Activated CD4-positive, alpha-beta T cell treated with anti-CD3 and anti-CD28 coated beads, Interleukin-2, amount 50 U/mL, for 24 hours (primary cell): Measurements from ENCODE around the gene MRTFA.
"Not testable (repeated sequence)": the region's sequence is repeated elsewhere in the genome, so short reads cannot be mapped to it uniquely, and the experiment has no call there.

Experiments used
- DNase-seq, 2 donors: peaks; one replicate each; pipeline ENCODE4 v3.0.0-alpha.2; 2020; ENCODE audit warnings: low read depth in 1 of 2, low spot score in 1 of 2

The MRTFA gene

GRCh38 chr22:40526960-40527359 lies 109.6 kb downstream of the MRTFA start:
- no peak for DNase-seq

GRCh38 chr22:40525250-40525884 lies 111.2 kb downstream of the MRTFA start:
- DNase-seq = peak; percentile 50 to 57

DNA sequence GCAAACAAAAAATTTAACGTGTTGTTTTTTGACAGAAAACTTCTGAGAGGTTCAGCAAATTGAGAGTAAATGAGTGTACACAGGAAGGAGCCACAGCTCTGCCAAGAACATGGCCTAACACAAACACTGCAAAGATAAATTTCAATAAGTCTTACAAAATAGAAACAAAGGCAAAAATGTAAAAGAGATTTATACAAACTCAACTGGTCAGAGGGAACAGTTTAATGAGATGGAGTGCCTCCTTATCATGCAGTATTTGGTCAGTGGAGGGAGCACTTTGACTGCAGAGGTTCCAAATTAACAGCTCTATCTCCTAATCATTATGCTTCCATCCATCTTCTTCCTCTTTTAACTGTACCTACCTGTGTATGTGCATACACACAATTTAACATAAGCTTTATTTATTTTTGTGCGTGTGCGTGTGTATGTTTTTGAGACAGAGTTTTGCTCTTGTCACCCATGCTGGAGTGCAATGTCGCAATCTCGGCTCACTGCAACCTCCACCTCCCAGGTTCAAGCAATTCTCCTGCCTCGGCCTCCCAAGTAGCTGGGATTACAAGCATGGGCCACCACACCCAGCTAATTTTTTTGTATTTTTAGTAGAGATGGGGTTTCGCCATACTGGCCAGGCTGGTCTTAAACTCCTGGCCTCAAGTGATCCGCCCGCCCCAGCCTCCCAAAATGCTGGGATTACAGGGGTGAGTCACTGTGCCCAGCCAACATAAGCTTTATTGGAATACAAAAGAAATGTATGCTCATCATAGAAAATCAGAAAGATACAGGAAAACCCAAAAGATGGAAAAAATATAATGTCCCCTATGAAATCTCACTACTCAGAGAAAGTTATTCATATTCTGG lies 111.9 kb downstream of the MRTFA start:
- DNase-seq = no peak

DNA sequence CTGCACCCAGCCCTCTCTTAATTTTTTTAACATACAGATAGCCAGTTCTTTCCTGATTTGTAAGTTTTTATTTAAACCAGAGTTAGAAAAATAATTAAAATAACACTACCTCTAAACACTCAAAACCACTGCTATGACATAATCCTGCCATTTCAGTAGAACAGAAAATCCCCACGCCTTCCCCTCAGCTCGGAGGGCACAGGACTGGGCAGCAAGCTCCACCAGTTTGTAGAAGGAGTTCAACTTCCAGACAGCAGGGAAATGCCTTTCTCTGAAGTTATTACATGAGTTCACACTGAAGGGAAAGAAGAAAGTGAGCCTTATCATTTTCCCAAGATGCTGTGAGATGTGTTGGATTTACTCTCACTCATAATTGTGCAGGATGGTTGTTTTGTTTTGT lies 114.4 kb downstream of the MRTFA start:
- DNase-seq = no peak

GRCh38 chr22:40521046-40521445 lies 115.5 kb downstream of the MRTFA start:
- no peak for DNase-seq

DNA sequence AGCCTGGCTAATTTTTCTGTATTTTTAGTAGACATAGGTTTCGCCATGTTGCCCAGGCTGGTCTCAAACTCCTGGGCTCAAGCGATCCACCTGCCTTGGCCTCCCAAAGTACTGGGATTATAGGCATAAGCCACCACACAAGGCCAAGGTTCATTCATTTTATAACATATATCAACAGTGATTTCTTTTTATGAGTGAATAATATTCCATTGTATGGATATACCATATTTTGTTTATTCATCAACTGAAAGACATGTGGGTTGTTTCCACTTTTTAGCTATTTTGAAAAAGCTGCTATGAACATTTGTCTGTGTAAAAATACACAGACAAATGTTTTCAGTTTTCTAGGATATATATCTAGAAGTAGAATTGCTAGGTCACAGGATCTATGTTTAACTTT lies 116.0 kb downstream of the MRTFA start:
- DNase-seq = no peak

DNA sequence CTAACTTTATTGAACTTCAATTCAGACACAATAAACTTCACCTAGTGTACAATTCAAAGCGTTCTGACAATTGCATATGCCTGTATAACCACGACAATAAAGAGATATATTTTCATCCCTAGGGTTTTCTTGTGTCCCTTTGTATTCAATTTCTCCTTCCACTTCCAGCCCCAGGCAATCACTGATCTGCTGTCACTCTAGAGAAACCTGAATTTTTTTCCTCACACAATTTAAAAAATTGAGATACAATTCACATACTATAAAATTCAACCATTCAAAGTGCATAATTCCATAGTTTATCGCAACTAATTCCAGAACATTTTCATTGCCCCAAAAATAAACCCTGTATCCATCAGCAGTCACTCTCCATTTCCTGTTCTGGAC lies 116.6 kb downstream of the MRTFA start:
- DNase-seq = no peak

GRCh38 chr22:40519284-40519947 lies 117.1 kb downstream of the MRTFA start:
- DNase-seq = no peak

DNA sequence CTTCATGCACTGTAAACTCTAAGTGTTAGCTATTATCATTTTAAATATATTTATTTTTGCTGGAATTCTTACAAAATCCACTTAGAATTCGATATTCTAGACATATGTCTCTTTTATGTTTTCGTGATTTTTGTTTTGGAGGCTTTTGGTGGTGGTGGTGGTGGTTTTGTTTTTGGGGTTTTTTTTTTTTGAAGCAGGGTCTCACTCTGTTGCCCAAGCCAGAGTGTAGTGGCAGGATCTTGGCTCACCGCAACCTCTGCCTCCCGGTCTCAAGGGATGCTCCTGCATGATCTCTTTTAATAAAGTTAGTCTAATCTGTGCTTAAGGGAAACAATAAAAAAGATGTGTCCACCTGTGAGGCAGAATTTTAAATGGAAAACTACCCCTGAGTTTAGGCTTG lies 117.7 kb downstream of the MRTFA start:
- no peak for DNase-seq

- no peak for DNase-seq
Observed at GRCh38 chr22:40517631-40518030, 118.9 kb downstream of the MRTFA start.

DNA sequence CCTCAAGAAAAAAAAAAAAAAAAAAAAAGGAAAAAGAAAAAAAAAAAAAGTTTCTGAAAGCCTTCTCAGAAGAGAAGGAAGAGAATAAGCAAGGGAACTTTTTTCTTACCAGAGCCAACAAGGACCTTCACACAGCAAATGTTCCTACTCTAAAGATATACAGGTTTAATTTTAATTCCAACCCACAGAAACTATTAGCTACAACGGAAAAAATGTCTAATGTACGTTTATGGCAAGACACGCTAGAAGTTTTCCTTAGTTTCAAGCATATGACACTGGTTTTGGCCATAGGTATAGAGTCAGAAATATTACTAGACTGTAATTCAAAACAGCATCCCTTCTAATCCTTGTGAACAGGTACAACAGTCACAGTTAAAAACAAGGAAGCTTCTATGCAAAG lies 120.1 kb downstream of the MRTFA start:
- DNase-seq = no peak

DNA sequence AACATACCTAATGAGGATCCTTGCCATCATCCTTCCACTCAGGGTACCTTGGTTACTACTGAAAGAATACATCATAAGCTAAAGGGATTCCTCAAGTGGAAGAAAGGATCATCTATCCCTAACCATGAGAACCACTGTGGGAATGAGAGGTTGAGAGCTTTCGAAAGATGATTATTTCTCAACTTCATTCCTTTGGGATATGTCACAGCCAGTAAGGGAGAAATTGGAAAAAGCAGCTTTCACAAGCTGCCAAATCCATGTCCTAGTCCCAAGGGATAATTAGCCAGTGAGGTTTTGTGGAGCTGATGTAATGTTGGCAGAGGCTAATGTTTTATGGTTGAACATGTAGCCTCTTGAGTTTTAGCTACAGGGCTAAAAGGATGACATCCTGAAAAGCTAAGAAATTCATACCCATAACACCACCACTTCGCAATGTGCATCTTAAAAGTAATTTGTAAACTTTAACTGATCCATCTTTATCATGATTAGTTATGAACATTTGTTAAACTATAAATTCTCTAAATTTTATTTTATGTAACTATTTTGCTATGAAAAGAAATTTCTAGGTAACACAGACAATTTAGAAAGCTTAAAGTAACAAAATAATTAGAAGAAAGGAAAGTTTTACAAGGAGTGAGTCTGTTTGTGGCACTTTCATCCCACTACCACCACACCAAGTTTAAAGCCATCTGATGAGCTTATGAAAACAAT lies 123.9 kb downstream of the MRTFA start:
- DNase-seq = no peak

GRCh38 chr22:40511604-40512003 lies 124.9 kb downstream of the MRTFA start:
- DNase-seq = no peak

GRCh38 chr22:40510631-40511364 lies 125.7 kb downstream of the MRTFA start:
- DNase-seq = no peak

- no peak for DNase-seq
Observed at GRCh38 chr22:40509401-40510134, 127.0 kb downstream of the MRTFA start.

DNA sequence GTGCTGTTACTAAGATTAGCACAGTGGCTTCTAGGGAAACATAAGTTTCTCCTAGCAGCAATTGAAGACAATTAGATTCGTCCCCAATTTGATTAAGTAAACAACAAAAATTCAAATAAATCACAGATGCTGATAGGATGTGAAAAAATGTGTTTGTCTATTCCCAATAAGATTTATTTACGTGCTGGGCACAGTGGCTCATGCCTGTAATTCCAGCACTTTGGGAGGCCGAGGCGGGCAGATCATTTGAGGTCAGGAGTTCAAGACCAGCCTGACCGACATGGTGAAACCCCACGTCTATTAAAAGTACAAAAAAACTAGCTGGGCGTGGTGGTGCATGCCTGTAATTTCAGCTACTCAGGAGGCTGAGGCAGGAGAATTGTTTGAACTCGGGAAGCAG lies 128.5 kb downstream of the MRTFA start:
- DNase-seq = not testable (repeated sequence)

DNA sequence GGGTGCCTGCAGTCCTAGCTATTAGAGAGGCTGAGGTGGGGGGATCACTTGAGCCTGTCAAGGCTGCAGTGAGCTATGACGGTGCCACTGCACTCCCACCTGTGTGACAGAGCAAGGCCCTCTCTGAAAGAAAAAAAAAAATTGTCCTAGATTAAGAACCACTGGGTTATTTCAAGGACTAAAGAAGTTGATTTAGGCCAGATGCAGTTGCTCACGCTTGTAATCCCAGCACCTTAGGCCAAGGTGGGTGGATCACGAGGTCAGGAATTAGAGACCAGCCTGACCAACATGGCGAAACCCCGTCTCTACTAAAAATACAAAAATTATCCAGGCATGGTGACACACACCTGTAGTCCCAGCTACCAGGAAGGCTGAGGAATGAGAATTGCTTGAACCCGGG lies 129.0 kb downstream of the MRTFA start:
- no peak for DNase-seq

DNA sequence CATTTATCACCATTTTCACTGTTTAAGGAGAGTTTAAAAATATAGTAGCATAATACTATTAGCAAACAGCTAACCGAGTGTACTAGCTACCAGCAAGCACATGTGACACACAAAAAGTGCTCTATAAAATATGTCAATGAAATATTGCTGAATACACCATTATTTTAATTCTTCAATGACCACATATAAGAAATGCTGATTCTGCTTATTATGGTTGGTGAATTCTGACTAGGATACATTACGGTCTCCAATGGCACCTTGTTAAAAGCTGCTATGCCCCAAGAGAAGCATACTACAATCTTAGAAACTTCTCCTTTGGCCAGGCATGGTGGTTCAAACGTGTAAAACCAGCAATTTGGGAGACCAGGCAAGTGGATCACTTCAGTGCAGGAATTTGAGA lies 129.8 kb downstream of the MRTFA start:
- DNase-seq = no peak

DNA sequence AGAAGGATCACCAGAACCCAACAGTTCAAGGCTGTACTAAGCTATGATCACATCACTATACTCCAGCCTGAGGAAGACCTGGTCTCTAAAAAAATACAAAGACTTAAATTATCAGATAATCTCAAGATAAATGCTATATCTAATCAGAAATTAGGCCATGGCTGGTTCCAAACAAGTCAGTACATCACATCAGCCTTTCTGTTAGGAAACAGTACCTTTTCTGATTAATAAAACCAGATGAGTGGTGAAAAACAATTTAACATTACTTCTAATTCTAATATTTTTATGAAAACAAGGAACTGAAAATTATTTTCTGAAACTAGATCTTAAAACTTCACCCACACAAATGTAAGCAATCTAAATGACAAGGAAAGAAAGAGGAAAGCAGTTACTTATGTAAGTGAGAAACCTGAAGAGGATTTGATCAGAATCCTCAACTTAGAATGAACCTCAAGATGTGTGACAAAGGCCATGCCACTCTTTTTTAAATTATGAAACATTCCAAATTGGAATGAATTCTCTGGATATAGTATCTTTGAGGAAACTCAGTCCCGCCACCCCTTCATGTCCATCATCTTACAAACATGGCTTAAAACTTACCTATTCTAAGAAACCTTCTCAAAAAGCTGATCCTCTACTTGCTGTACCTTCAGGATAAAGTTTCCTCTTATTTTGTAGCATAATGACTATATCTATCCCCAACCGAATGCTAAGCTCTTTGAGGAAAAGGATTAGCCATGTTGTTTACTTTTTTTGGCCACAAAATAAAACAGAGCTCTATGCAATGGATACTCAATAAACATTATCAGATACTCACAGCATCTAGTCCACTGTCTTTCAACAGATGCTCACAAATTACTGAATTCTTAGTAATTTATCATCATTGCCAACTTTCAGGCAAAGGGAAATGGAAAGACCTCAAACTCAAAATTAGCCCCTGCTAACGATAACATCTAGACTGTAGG lies 132.0 kb downstream of the MRTFA start:
- DNase-seq = no peak
